Right lobe of liver (tissue), 6 donors: ENCODE data around the gene TSPAN6. TPM values are rescaled to one million over a fixed set of nuclear protein-coding genes. Genes with fewer than 3 reads are reported as not detected.
A peak's percentile ranks its signal among the peaks of the same experiment; 100 is the strongest.

ENCODE experiments used
- ATAC-seq, 4 donors: fragments of 200-7000 bp; cut with Tn5 transposase; one replicate each; pipeline ENCODE4 v1.9.1; 2020; ENCODE audit warnings: mild to moderate bottlenecking in 4 of 4, moderate library complexity in 4 of 4
- DNase-seq, 3 donors: peaks; one replicate each; pipeline ENCODE4 v3.0.0-alpha.2; 2020
- H3K27ac ChIP-seq, 3 donors: fragments of 200-600 bp; one replicate each; pipeline ENCODE4 v1.8.0; 2022
- H3K27me3 ChIP-seq, 2 donors: fragments of 200-600 bp; one replicate each; pipeline ENCODE4 v1.8.0; 2022
- H3K36me3 ChIP-seq, 4 donors: fragments of 200-600 bp; sonication (generic) in 1 of 4; one replicate each; pipeline versions ENCODE4 v1.5.1 to v1.8.0; 2017 to 2022; ENCODE audit warnings: control low read depth in 1 of 4
- H3K4me1 ChIP-seq, 4 donors: fragments of 200-600 bp; sonication (generic) in 1 of 4; one replicate each; pipeline versions ENCODE4 v1.5.1 to v1.8.0; 2017 to 2022; ENCODE audit warnings: control low read depth in 1 of 4
- H3K4me3 ChIP-seq, 3 donors: fragments of 200-600 bp; one replicate each; pipeline ENCODE4 v1.8.0; 2022
- H3K9me3 ChIP-seq, 4 donors: fragments of 200-600 bp; sonication (generic) in 1 of 4; one replicate each; pipeline versions ENCODE4 v1.5.1 to v1.8.0; 2017 to 2022; ENCODE audit warnings: control low read depth in 1 of 4
- POLR2A ChIP-seq: fragments of 450-650 bp; IDR thresholded peaks from one replicate; pipeline ENCODE4 v1.6.1; 2017; ENCODE audit warnings: antibody characterized with exemption, mild to moderate bottlenecking
- WGBS: methylation state at CpG from one replicate; pipeline ENCODE4 v1.1.6; 2018; ENCODE audit warnings: low coverage, low lambda C conversion rate; ENCODE audit not compliant: insufficient coverage; ENCODE audit errors: missing lambda C conversion rate; 5-methylcytosine and 5-hydroxymethylcytosine counted together
- intact Hi-C, 2 donors: fragments of 100-400 bp; cut with DNase I; formaldehyde crosslinking; loops; one replicate each; pipeline versions ENCODE4 v1.11.2 to v1.14.1; 2022
- total RNA-seq, 6 experiments: library from RNA; depleted of rRNA in 2 of 6; stranded (reverse); fragments of >200 nt in 2 of 6; fragmentation: NEBNext Ultra II Directional in 3 of 6; extraction: Animal tissue kit (Norgen Biotek cat#: 25700) in 3 of 6; gene quantifications; one replicate each; pipeline versions ENCODE4 v1.1.0 to v1.2.4, GENCODE V29; 2016 to 2023
- TF ChIP-seq, protein P1 (sequence below), 4 donors: fragments of 200-600 bp in 3 of 4; fragments of 450-650 bp in 1 of 4; IDR thresholded peaks; one replicate each; pipeline versions ENCODE4 v1.5.1 to v1.8.0; 2016 to 2022; ENCODE audit warnings: antibody characterized with exemption in 4 of 4, mild to moderate bottlenecking in 2 of 4
- donor health status: DM: no; HTN: yes; CAD: no.
- donor health status: DM: no; HTN: no; CAD: no.
- donor health status: DM: no; HTN: no; CAD: no.
- donor health status: DM: no; HTN: yes; CAD: no.
- donor health status: DM: no; HTN: yes; CAD: no.

The TSPAN6 gene
- total RNA-seq, 6 experiments from 2014 or later = 35.6 to 50.2 (median 41.0) TPM

DNA sequence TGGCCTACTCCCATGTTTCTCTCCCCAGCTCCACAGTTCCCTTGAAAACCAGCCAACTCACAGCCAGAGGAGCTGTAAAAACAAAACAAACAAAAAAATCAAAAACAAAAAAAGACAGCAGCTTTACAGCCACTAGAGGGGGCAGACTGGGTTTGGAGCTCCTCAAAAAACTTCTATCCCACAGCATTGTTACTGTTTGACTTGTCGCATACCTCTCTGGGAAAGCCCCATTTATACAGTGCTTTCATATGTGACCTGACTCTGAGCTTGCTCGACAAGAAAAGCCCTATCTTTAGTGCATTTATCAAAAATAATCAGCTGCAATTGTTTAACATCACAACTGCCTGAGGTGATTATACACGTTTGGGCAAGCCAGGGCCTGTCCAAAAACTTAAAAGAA lies 21.6 kb downstream of the TSPAN6 start:
- TF ChIP-seq, protein P1, sequence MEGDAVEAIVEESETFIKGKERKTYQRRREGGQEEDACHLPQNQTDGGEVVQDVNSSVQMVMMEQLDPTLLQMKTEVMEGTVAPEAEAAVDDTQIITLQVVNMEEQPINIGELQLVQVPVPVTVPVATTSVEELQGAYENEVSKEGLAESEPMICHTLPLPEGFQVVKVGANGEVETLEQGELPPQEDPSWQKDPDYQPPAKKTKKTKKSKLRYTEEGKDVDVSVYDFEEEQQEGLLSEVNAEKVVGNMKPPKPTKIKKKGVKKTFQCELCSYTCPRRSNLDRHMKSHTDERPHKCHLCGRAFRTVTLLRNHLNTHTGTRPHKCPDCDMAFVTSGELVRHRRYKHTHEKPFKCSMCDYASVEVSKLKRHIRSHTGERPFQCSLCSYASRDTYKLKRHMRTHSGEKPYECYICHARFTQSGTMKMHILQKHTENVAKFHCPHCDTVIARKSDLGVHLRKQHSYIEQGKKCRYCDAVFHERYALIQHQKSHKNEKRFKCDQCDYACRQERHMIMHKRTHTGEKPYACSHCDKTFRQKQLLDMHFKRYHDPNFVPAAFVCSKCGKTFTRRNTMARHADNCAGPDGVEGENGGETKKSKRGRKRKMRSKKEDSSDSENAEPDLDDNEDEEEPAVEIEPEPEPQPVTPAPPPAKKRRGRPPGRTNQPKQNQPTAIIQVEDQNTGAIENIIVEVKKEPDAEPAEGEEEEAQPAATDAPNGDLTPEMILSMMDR (IDR thresholded peaks at IDR 0.05) = peak; percentile 48 to 61 (median 54)
- no peak for TF ChIP-seq POLR2A
- H3K4me1 ChIP-seq = no peaks in the 10 kb centered on the region
- ATAC-seq (peak; percentile 85 to 100 (median 92)), DNase-seq (peak in 1 of 3 donors; percentile 49)
- no peak overlapping the region for H3K27ac ChIP-seq
- no peak overlapping the region for H3K4me3 ChIP-seq
- WGBS = 15% methylated on average over 3 of the region's 3 CpGs
- intact Hi-C loops = no loop called here
- no peaks in the 10 kb centered on the region for H3K36me3 ChIP-seq
- no peaks in the 10 kb centered on the region for H3K27me3 ChIP-seq
- H3K9me3 ChIP-seq = no peaks in the 10 kb centered on the region

DNA sequence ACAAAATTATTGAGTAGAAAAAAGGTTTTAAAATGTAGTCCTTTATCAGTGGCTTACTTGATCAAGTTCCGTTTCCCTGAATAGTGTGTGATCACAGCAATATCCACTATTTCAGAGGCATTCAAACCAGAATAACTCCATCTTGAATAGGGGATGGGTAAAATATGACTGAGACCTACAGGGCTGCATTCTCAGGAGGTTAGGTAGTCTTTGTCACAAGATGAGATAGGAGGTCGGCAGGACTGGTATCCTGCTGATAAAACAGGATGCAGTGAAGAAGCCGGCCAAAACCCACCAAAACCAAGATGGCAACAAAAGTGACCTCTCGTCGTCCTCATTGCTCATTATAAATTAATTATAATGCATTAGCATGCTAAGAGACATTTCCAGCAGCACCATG lies 24.7 kb downstream of the TSPAN6 start:
- H3K4me1 ChIP-seq = no peaks in the 10 kb centered on the region
- H3K4me3 ChIP-seq = no peak overlapping the region
- 60% methylated on average over 5 of the region's 5 CpGs for WGBS
- ATAC-seq = no peak
- no peak overlapping the region for H3K27ac ChIP-seq
- H3K9me3 ChIP-seq = no peaks in the 10 kb centered on the region
- intact Hi-C loops = no loop called here
- H3K36me3 ChIP-seq = no peaks in the 10 kb centered on the region
- no peak for DNase-seq
- no peak for TF ChIP-seq POLR2A
- TF ChIP-seq, protein P1 (IDR thresholded peaks at IDR 0.05) = no peak
- no peaks in the 10 kb centered on the region for H3K27me3 ChIP-seq

DNA sequence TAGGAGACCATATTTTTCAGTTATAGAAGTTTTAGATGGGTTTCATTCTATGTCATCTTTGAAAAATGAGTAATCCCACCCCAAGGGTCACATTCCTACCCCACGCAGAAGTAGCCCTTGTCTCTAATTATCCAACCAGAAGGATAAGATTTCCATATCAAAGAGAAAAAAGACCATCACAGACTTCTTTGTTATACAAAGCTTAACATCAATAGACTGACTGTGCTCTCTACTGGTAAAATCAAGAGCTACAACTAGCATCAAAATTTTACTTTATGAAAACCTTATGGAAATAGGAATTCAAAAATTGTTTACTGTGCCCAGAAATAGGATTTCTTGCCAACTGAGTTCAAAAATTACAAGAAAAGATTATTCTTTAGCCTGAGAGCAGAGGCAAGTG lies 27.0 kb downstream of the TSPAN6 start:
- intact Hi-C loops = no loop called here
- no peak for ATAC-seq
- Histone ChIP-seq H3K27ac (no peak overlapping the region), H3K9me3 (no peaks in the 10 kb centered on the region), H3K36me3 (no peaks in the 10 kb centered on the region), H3K4me3 (no peak overlapping the region), H3K27me3 (no peaks in the 10 kb centered on the region), H3K4me1 (no peaks in the 10 kb centered on the region)
- TF ChIP-seq, protein P1 (IDR thresholded peaks at IDR 0.05) = peak in 1 of 4 donors; percentile 11
- no peak for TF ChIP-seq POLR2A
- 7% methylated on average over 1 of the region's 1 CpG for WGBS
- DNase-seq = no peak

DNA sequence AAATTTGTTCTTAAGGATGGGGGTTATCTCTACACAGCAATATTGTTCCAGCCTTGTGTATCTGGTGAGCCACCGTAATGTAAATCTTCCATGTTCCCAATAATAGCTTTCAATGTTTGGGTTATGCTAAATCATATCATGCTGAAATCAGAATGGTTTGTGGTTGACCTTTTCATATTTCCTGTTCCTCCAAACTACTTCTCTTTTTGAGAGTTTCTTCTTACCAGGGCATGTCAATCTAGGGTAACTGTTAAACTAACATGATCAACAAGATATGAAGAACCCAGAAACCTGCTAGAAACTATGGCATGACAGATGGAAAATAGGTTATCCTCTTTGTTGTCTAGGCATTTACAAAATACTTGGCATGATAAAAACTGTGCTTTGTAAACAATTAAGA lies 29.9 kb downstream of the TSPAN6 start:
- no peak overlapping the region for H3K4me3 ChIP-seq
- WGBS = 14% methylated on average over 1 of the region's 1 CpG
- H3K27ac ChIP-seq = no peak overlapping the region
- TF ChIP-seq, protein P1 (IDR thresholded peaks at IDR 0.05) = no peak
- no peak for TF ChIP-seq POLR2A
- no peaks in the 10 kb centered on the region for H3K36me3 ChIP-seq
- H3K27me3 ChIP-seq = no peaks in the 10 kb centered on the region
- no peak for ATAC-seq
- no peaks in the 10 kb centered on the region for H3K9me3 ChIP-seq
- no peak for DNase-seq
- no peaks in the 10 kb centered on the region for H3K4me1 ChIP-seq
- intact Hi-C loops = no loop called here

DNA sequence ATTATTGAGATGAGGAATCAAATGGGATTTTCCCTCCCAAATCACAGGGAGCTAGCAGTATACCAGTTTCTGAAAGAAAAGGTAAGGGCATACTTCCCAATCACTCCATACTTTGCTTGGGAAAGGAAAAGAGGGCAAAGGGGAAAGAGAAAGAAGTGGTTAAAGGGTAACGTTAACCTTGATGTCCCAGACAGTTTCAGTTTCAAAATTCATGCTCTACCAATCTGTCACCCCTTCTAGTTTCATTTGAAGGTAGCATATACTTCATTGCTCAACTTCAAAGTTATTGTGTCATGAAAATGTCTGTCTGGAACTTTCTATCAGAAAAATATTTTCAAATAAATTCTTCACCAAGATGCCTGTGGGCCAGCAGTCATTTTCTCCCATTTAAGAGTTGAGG lies 35.8 kb downstream of the TSPAN6 start:
- 6% methylated on average over 1 of the region's 1 CpG for WGBS
- H3K4me1 ChIP-seq = no peaks in the 10 kb centered on the region
- H3K27me3 ChIP-seq = no peaks in the 10 kb centered on the region
- no peak overlapping the region for H3K27ac ChIP-seq
- TF ChIP-seq, protein P1 (IDR thresholded peaks at IDR 0.05) = no peak
- TF ChIP-seq POLR2A = no peak
- DNase-seq = no peak
- intact Hi-C loops = no loop called here
- H3K9me3 ChIP-seq = no peaks in the 10 kb centered on the region
- no peak overlapping the region for H3K4me3 ChIP-seq
- ATAC-seq = peak; percentile 29 to 80 (median 44)
- H3K36me3 ChIP-seq = no peaks in the 10 kb centered on the region
